Gastrocnemius medialis (tissue), 4 donors: ENCODE results near the gene NRARP. TPM values are rescaled to one million over a fixed set of nuclear protein-coding genes. Genes with fewer than 3 reads are reported as not detected.
"Not testable (repeated sequence)": the region's sequence is repeated elsewhere in the genome, so short reads cannot be mapped to it uniquely, and the experiment has no call there.

Experiments used
- ATAC-seq, 2 donors: fragments of 150-250 bp; one replicate each; pipeline ENCODE4 v1.9.1; 2016
- DNase-seq, 2 donors: peaks; one replicate each; pipeline ENCODE4 v3.0.0-alpha.2; 2019
- H3K27ac ChIP-seq, 4 donors: fragments of 200-600 bp; sonication (generic); 1 replicate in 1 of 4; 2 replicates in 3 of 4; pipeline ENCODE4 v1.5.1; 2016 to 2018; ENCODE audit warnings: mild to moderate bottlenecking in 2 of 4, moderate library complexity in 1 of 4
- H3K27me3 ChIP-seq, 3 donors: fragments of 200-600 bp; sonication (generic) in 2 of 3; 1 replicate in 1 of 3; 2 replicates in 2 of 3; pipeline versions ENCODE4 v1.5.1 to v1.6.0; 2016 to 2019; ENCODE audit warnings: mild to moderate bottlenecking in 1 of 3, moderate library complexity in 1 of 3
- H3K36me3 ChIP-seq, 2 donors: fragments of 200-600 bp; sonication (generic) in 1 of 2; one replicate each; pipeline ENCODE4 v1.5.1; 2017 to 2018
- H3K4me1 ChIP-seq, 2 donors: fragments of 200-600 bp; sonication (generic) in 1 of 2; one replicate each; pipeline ENCODE4 v1.5.1; 2016 to 2017; ENCODE audit warnings: mild to moderate bottlenecking in 2 of 2
- H3K4me3 ChIP-seq, 4 donors: fragments of 200-600 bp; sonication (generic) in 3 of 4; 1 replicate in 1 of 4; 2 replicates in 3 of 4; pipeline ENCODE4 v1.5.1; 2016 to 2019; ENCODE audit warnings: mild to moderate bottlenecking in 2 of 4
- H3K9me3 ChIP-seq, 3 donors: fragments of 200-600 bp; sonication (generic) in 2 of 3; 1 replicate in 1 of 3; 2 replicates in 2 of 3; pipeline ENCODE4 v1.5.1; 2016 to 2019
- POLR2A ChIP-seq, 2 donors: fragments of 450-650 bp; IDR thresholded peaks; one replicate each; pipeline ENCODE4 v1.6.1; 2017; ENCODE audit warnings: antibody characterized with exemption in 2 of 2, mild to moderate bottlenecking in 2 of 2, moderate library complexity in 2 of 2
- in situ Hi-C, 4 donors: fragments of 200-750 bp; cut with MboI; loops; one replicate each; pipeline versions ENCODE4 v1.15.0 to v1.8.0; 2017; ENCODE audit warnings: low sequenced_read_pairs in 4 of 4
- intact Hi-C: fragments of 100-400 bp; cut with DNase I; formaldehyde crosslinking; loops from one replicate; pipeline ENCODE4 v1.15.1; 2023; ENCODE audit warnings: low total_unique reads
- total RNA-seq, 4 donors: library from RNA; depleted of rRNA; stranded (reverse); fragments of >200 nt; gene quantifications; one replicate each; pipeline versions ENCODE4 v1.1.0 to v1.2.3, GENCODE V29; 2016
- TF ChIP-seq, protein P1 (sequence below), 5 experiments: fragments of 450-650 bp in 3 of 5; fragments of 200-600 bp in 2 of 5; sonication (generic) in 2 of 5; IDR thresholded peaks in 4 of 5; conservative IDR thresholded peaks in 1 of 5; 1 replicate in 4 of 5; 2 replicates in 1 of 5; pipeline ENCODE4 v1.5.1; 2016 to 2019; ENCODE audit warnings: antibody characterized with exemption in 5 of 5, mild to moderate bottlenecking in 3 of 5, moderate library complexity in 3 of 5

NRARP gene
- total RNA-seq, 4 donors from 2014 or later: 1.9 to 5.4 (median 3.4) TPM

DNA sequence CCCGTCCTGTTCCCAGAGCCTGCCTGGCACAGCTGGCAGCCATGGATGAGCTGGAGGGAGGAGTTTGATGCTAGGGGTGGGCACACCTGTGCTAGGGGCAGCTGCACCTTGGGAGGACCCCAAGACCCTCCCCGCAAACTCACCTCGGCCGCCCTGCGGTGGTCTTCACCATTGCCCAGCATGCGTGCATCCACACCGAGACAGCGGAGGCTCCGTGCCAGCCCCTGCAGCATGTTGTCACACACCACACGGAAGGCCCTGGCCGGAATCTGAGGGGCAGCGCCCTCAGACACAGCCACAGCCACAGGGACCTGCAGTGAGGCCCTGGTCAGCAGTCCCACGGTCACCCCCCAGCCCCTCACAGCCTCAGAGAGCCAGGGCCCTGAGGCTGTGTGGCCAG is 45.9 kb upstream of the NRARP start:
- TF ChIP-seq, protein P1, sequence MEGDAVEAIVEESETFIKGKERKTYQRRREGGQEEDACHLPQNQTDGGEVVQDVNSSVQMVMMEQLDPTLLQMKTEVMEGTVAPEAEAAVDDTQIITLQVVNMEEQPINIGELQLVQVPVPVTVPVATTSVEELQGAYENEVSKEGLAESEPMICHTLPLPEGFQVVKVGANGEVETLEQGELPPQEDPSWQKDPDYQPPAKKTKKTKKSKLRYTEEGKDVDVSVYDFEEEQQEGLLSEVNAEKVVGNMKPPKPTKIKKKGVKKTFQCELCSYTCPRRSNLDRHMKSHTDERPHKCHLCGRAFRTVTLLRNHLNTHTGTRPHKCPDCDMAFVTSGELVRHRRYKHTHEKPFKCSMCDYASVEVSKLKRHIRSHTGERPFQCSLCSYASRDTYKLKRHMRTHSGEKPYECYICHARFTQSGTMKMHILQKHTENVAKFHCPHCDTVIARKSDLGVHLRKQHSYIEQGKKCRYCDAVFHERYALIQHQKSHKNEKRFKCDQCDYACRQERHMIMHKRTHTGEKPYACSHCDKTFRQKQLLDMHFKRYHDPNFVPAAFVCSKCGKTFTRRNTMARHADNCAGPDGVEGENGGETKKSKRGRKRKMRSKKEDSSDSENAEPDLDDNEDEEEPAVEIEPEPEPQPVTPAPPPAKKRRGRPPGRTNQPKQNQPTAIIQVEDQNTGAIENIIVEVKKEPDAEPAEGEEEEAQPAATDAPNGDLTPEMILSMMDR (IDR thresholded peaks at IDR 0.05 in 4 of 5, conservative IDR thresholded peaks at IDR 0.05 in 1 of 5): no peak
- TF ChIP-seq POLR2A (IDR thresholded peaks at IDR 0.05): no peak
- H3K36me3 ChIP-seq: peaks cover 0 to 19% of the 10 kb centered on the region in 2 donors
- in situ Hi-C loops (no loop called here), intact Hi-C loops (no loop called here)
- no peak for DNase-seq
- H3K4me3 ChIP-seq: no peak overlapping the region
- H3K9me3 ChIP-seq: no peaks in the 10 kb centered on the region
- H3K4me1 ChIP-seq: no peaks in the 10 kb centered on the region
- H3K27ac ChIP-seq: no peak overlapping the region
- no peak for ATAC-seq
- H3K27me3 ChIP-seq: no peaks in the 10 kb centered on the region

DNA sequence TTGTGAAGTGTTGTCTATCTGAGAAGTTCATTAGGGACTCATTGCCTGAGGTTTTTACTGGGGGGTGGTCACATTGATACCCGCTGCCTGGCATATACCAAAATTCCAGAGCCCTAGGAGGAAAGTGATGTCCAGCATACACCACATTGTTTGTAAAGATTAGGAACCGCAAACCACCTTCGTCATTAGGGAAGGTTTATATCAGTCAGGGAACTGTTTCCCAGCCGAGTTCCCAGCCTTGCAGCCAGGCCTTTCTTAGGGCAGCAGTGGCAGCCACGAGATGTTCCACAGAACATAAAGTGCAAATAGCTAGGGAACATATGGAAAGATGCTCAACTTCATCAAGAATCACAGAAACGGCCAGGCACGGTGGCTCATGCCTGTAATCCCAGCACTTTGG is 40.4 kb upstream of the NRARP start:
- Histone ChIP-seq H3K27me3 (no peaks in the 10 kb centered on the region), H3K4me1 (no peaks in the 10 kb centered on the region), H3K9me3 (no peaks in the 10 kb centered on the region), H3K36me3 (peaks cover 0 to 11% of the 10 kb centered on the region in 2 donors), H3K4me3 (no peak overlapping the region), H3K27ac (no peak overlapping the region)
- intact Hi-C loops (no loop called here), in situ Hi-C loops (no loop called here)
- TF ChIP-seq POLR2A (IDR thresholded peaks at IDR 0.05): no peak
- TF ChIP-seq, protein P1 (IDR thresholded peaks at IDR 0.05 in 4 of 5, conservative IDR thresholded peaks at IDR 0.05 in 1 of 5): no peak
- no peak for DNase-seq
- ATAC-seq: no peak

DNA sequence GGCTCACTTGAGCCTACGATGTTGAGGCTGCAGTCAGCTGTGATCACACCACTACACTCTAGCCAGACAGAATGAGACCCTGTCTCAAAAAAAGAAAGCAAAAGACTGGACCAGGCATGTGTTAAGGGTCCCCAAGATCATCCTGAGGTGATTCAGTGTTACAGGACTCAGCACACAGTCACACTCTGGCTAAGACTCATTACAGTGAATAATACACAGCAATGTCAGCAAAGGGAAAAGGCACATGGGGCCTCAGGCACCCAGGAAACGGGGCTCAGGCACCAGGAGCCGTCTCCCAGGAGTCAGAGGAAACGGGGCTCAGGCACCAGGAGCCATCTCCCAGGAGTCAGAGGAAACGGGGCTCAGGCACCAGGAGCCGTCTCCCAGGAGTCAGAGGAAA is 39.2 kb upstream of the NRARP start:
- no peak for TF ChIP-seq POLR2A (IDR thresholded peaks at IDR 0.05)
- TF ChIP-seq, protein P1 (IDR thresholded peaks at IDR 0.05 in 4 of 5, conservative IDR thresholded peaks at IDR 0.05 in 1 of 5): no peak
- Histone ChIP-seq H3K9me3 (no peaks in the 10 kb centered on the region), H3K27ac (no peak overlapping the region), H3K36me3 (no peaks in the 10 kb centered on the region), H3K4me3 (no peak overlapping the region), H3K4me1 (no peaks in the 10 kb centered on the region), H3K27me3 (no peaks in the 10 kb centered on the region)
- ATAC-seq: no peak
- DNase-seq: no peak
- in situ Hi-C loops (no loop called here), intact Hi-C loops (no loop called here)

DNA sequence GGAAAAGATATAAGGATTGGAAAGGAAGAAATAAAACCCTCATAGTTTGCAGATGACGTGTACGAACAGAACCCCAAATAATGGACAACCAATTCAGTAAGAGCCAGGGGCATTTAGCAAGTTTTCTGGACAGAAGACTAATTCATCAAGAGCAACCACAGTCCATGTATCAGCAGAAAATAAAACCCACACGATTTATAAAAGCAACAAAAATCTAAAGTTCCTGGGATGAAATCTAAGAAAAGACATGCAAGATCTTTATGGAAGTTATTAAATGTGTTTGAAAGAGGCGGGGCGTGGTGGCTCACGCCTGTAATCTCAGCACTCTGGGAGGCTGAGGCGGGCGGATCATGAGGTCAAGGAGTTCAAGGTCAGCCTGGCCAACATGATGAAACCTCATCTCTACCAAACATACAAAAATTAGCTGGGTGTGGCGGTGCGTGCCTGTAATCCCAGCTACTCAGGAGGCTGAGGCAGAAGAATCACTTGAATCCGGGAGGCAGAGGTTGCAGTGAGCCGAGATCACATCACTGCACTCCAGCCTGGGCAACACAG is 37.9 kb upstream of the NRARP start:
- H3K9me3 ChIP-seq, intact Hi-C loops, H3K36me3 ChIP-seq, H3K27ac ChIP-seq, DNase-seq, H3K27me3 ChIP-seq, in situ Hi-C loops, ATAC-seq, H3K4me3 ChIP-seq, H3K4me1 ChIP-seq: not testable (repeated sequence)

DNA sequence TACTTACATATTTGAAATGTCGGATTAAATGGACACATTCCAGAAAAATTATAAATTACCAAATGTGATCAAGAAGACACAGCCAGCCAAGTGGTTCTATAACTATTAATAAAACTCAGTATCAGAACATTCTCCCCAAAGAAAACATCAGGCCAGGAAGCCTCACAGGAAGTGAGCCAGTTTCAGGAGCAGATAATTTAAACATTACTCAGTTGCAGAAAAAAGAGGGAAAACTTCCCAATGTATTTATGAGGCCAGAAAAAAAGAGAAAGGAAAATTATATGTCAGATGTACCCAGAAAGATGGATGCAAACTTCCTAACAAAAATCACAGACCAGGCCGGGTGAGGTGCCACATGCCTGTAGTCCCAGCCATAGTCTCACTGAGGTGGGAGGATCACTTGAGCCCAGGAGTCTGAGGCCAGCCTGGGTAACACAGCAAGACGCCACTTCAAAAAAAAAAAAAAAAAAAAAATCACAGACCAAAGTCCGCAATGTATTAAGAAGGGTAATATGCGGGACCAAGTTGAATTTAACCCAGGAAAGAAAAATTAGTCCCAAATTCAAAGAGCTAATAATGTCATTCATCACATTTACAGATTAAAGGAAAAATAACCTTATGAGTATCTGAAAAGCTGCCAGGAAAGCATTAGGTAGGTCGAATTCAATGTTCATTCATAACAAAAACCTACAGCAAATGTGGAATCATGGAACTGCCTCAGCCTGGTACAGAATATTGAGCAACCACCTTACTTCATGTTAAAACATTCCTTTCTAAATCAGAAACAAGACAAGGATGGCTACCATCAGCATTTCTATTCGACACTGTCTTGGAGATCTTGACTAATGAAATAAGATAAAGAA is 37.2 kb upstream of the NRARP start:
- no peaks in the 10 kb centered on the region for H3K36me3 ChIP-seq
- H3K27ac ChIP-seq: no peak overlapping the region

More for the DNA sequence above, 37.2 kb upstream of the NRARP start:
- Histone ChIP-seq H3K4me1 (no peaks in the 10 kb centered on the region), H3K27me3 (no peaks in the 10 kb centered on the region), H3K4me3 (no peak overlapping the region), H3K9me3 (no peaks in the 10 kb centered on the region)
- DNase-seq (no peak), ATAC-seq (no peak)
- no peak for TF ChIP-seq POLR2A (IDR thresholded peaks at IDR 0.05)
- TF ChIP-seq, protein P1 (IDR thresholded peaks at IDR 0.05 in 4 of 5, conservative IDR thresholded peaks at IDR 0.05 in 1 of 5): no peak
- in situ Hi-C loops (no loop called here), intact Hi-C loops (no loop called here)
